SK-N-SH (cell line): ENCODE results near the gene SNX21. TPM values are rescaled to one million over a fixed set of nuclear protein-coding genes. Genes with fewer than 3 reads are reported as not detected.
A peak's percentile ranks its signal among the peaks of the same experiment; 100 is the strongest.

Experiments used
- CTCF ChIA-PET: fragments of 300-600, 350-600 bp; formaldehyde crosslinking; extraction: SDS; loops from one replicate; lab custom pipeline; 2021; lab: Yijun Ruan, JAX
- POLR2A ChIA-PET: fragments of 350-600 bp; sonication (Branson Sonifier 250); formaldehyde crosslinking; extraction: SDS; loops from one replicate; lab custom pipeline; 2020; ENCODE audit warnings: antibody characterized with exemption, inconsistent platforms; lab: Yijun Ruan, JAX
- DNase-seq: peaks from one replicate; pipeline ENCODE4 v3.0.0; 2012
- H2AFZ ChIP-seq: fragments of 200-600 bp; sonication (generic); 2 replicates; pipeline ENCODE4 v1.8.1; 2016; ENCODE audit warnings: antibody characterized with exemption, mild to moderate bottlenecking, low read depth
- H3F3A ChIP-seq: fragments of 200-600 bp; sonication (generic); replicated peaks from 2 replicates; pipeline ENCODE3; 2016; ENCODE audit warnings: antibody characterized with exemption, mild to moderate bottlenecking; ENCODE audit not compliant: insufficient read depth
- H3K27ac ChIP-seq, 2 experiments: fragments of 200-500 bp in 1 of 2; fragments of 200-600 bp in 1 of 2; sonication (Bioruptor generic) in 1 of 2; sonication (generic), shearing (Covaris generic) in 1 of 2; 2 replicates each; pipeline versions ENCODE4 v1.5.1 to v1.6.1; 2014 to 2016; ENCODE audit warnings: low read depth in 2 of 2, inconsistent platforms in 1 of 2, low read length in 1 of 2, mild to moderate bottlenecking in 1 of 2, mixed read lengths in 1 of 2
- H3K27me3 ChIP-seq: fragments of 200-600 bp; sonication (generic), shearing (Covaris generic); 2 replicates; pipeline ENCODE4 v1.6.1; 2016; ENCODE audit warnings: mixed run types; ENCODE audit not compliant: insufficient read depth
- H3K36me3 ChIP-seq, 2 experiments: fragments of 200-500 bp in 1 of 2; fragments of 200-600 bp in 1 of 2; sonication (Bioruptor generic) in 1 of 2; sonication (generic) in 1 of 2; replicated peaks in 1 of 2; 2 replicates each; pipeline versions ENCODE3 to v1.5.1; 2014 to 2016; ENCODE audit warnings: low read length in 1 of 2, mild to moderate bottlenecking in 1 of 2; ENCODE audit not compliant: insufficient read depth in 2 of 2, control insufficient read depth in 1 of 2
- H3K4me1 ChIP-seq, 2 experiments: fragments of 200-500 bp in 1 of 2; fragments of 200-600 bp in 1 of 2; sonication (Bioruptor generic) in 1 of 2; sonication (generic), shearing (Covaris generic) in 1 of 2; 2 replicates each; pipeline versions ENCODE4 v1.5.1 to v1.6.1; 2014 to 2016; ENCODE audit warnings: low read depth in 1 of 2, low read length in 1 of 2, mixed run types in 1 of 2; ENCODE audit not compliant: insufficient read depth in 2 of 2, control insufficient read depth in 1 of 2
- H3K4me2 ChIP-seq: fragments of 200-600 bp; sonication (generic), shearing (Covaris generic); 2 replicates; pipeline ENCODE4 v1.6.1; 2017; ENCODE audit warnings: mixed run types
- H3K4me3 ChIP-seq, 2 experiments: fragments of 200-500 bp in 1 of 2; fragments of 200-600 bp in 1 of 2; sonication (Bioruptor generic) in 1 of 2; sonication (generic), shearing (Covaris generic) in 1 of 2; 2 replicates each; pipeline versions ENCODE4 v1.5.1 to v1.8.1; 2014 to 2016; ENCODE audit warnings: low read depth in 2 of 2, inconsistent platforms in 1 of 2, low read length in 1 of 2, mild to moderate bottlenecking in 1 of 2, mixed read lengths in 1 of 2, moderate library complexity in 1 of 2
- H3K79me2 ChIP-seq: fragments of 200-600 bp; sonication (generic); 2 replicates; pipeline ENCODE4 v1.8.1; 2017; ENCODE audit warnings: mild to moderate bottlenecking; ENCODE audit not compliant: insufficient read depth
- H3K9ac ChIP-seq: fragments of 200-600 bp; sonication (generic); 2 replicates; pipeline ENCODE4 v1.6.1; 2017; ENCODE audit warnings: mixed run types
- H3K9me2 ChIP-seq: fragments of 200-600 bp; sonication (generic); 2 replicates; pipeline ENCODE4 v1.6.1; 2017; ENCODE audit warnings: mixed run types
- H3K9me3 ChIP-seq: fragments of 200-600 bp; sonication (generic); 2 replicates; pipeline ENCODE4 v1.6.1; 2017; ENCODE audit warnings: mixed run types, mild to moderate bottlenecking, moderate library complexity
- H4K20me1 ChIP-seq: fragments of 200-600 bp; sonication (generic); 2 replicates; pipeline ENCODE4 v1.6.1; 2017; ENCODE audit warnings: mild to moderate bottlenecking, mixed run types; ENCODE audit not compliant: insufficient read depth
- ELF1 ChIP-seq: IDR thresholded peaks from 2 replicates; pipeline ENCODE4 v1.4.0; 2012
- EZH2phosphoT487 ChIP-seq: fragments of 200-600 bp; sonication (generic); IDR thresholded peaks from 2 replicates; pipeline ENCODE4 v1.6.1; 2017; ENCODE audit warnings: low read depth, mixed run types, mild to moderate bottlenecking, antibody characterized with exemption, moderate library complexity, borderline replicate concordance
- GATA2 ChIP-seq: sonication (generic); formaldehyde crosslinking; IDR thresholded peaks from 2 replicates; pipeline ENCODE4 v1.5.0; 2020; ENCODE audit warnings: mild to moderate bottlenecking, missing genetic modification reagents
- JUND ChIP-seq: IDR thresholded peaks from 2 replicates; pipeline ENCODE4 v1.4.0; 2012
- NFIC ChIP-seq: IDR thresholded peaks from 2 replicates; pipeline ENCODE4 v1.4.0; 2012; ENCODE audit warnings: borderline replicate concordance
- NRF1 ChIP-seq: IDR thresholded peaks from 2 replicates; pipeline ENCODE4 v1.6.1; 2012; ENCODE audit warnings: low read depth, mild to moderate bottlenecking, low read length
- PBX3 ChIP-seq: IDR thresholded peaks from 2 replicates; pipeline ENCODE4; 2012
- POLR2AphosphoS5 ChIP-seq: IDR thresholded peaks from 2 replicates; pipeline ENCODE4 v1.6.1; 2012; ENCODE audit warnings: low read depth, low read length
- RAD21 ChIP-seq: IDR thresholded peaks from 2 replicates; pipeline ENCODE4 v1.6.1; 2012; ENCODE audit warnings: mild to moderate bottlenecking, low read length
- RCOR1 ChIP-seq: fragments of 150-350 bp; IDR thresholded peaks from 2 replicates; pipeline ENCODE4 v1.6.1; 2017; ENCODE audit warnings: antibody characterized with exemption, low read length
- SIN3A ChIP-seq: IDR thresholded peaks from 2 replicates; pipeline ENCODE4 v1.6.1; 2012; ENCODE audit warnings: low read depth, mild to moderate bottlenecking, low read length, moderate library complexity, borderline replicate concordance
- TAF1 ChIP-seq: IDR thresholded peaks from 2 replicates; pipeline ENCODE4 v1.6.1; 2012; ENCODE audit warnings: low read depth, mild to moderate bottlenecking, low read length, moderate library complexity, borderline replicate concordance
- TEAD4 ChIP-seq: IDR thresholded peaks from 2 replicates; pipeline ENCODE4 v1.4.0; 2012; ENCODE audit warnings: mild to moderate bottlenecking, borderline replicate concordance; ENCODE audit not compliant: insufficient read depth
- ZBTB33 ChIP-seq: IDR thresholded peaks from 2 replicates; pipeline ENCODE4 v1.4.0; 2012; ENCODE audit warnings: low read depth, borderline replicate concordance
- WGBS: methylation state at CpG from one replicate; pipeline ENCODE4 v1.1.6; 2017; ENCODE audit warnings: low lambda C conversion rate; 5-methylcytosine and 5-hydroxymethylcytosine counted together
- polyA plus RNA-seq, 3 experiments: library from polyadenylated mRNA; depleted of rRNA; stranded (reverse); fragments of >200 nt; gene quantifications; 2 replicates each; pipeline ENCODE4 v1.2.3, GENCODE V29; 2012
- TF ChIP-seq, protein P1 (sequence below): IDR thresholded peaks from 2 replicates; pipeline ENCODE4 v1.4.0; 2012; ENCODE audit warnings: low read depth

SNX21 gene
- polyA plus RNA-seq, 1 of the 3 experiments (the other 2 are of a cell fraction), result 22.1 TPM

- POLR2A ChIA-PET, result interaction anchor here (0.5 to 1.4 kb wide), 9 partner anchors 14 to 1659 kb away, joined by 3 to 5 read pairs (median 3); partner anchors contain the start of genes DNTTIP1 and WFDC3
- H2AFZ ChIP-seq, result peak overlapping the region; percentile 80
- TF ChIP-seq NRF1, result no peak
- no peak for TF ChIP-seq RCOR1
- TF ChIP-seq EZH2phosphoT487, result no peak
- TF ChIP-seq SIN3A, result 0 out of 2 replicates have a peak, but pooled peaks have one; percentile 9
- TF ChIP-seq POLR2AphosphoS5, result peak; percentile 83
- TF ChIP-seq RAD21, result no peak
- TF ChIP-seq, protein P1, sequence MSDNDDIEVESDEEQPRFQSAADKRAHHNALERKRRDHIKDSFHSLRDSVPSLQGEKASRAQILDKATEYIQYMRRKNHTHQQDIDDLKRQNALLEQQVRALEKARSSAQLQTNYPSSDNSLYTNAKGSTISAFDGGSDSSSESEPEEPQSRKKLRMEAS, result peak; percentile 73; the same call in 1 of the 2 replicates
- no peak for TF ChIP-seq TEAD4
- TF ChIP-seq GATA2 (CRISPR knock-in tag), result 0 out of 2 replicates have a peak, but pooled peaks have one; percentile 18
Measured at GRCh38 chr20:45833883-45834796, 541 bp downstream of the SNX21 start.

DNA sequence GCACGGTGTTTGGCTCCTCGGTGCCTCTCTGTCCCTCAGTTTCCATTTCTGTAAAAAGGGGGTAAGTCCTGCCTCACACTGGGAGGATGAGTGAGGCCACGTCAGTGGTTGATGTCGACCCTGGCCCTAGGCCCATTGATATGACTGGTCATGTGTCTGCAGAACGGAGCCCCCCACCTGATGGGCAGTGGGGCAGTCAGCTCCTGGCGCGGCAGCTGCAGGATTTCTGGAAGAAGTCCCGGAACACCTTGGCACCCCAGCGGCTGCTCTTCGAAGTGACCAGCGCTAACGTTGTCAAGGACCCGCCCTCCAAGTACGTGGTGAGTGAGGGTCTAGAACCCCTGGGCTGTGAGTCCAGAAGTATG lies 1.2 kb downstream of the SNX21 start:
- peaks cover 26% of the 10 kb centered on the region for H3K79me2 ChIP-seq
- POLR2A ChIA-PET, result interaction anchor here (1.1 kb wide), 1 partner anchor 114 kb away, joined by 3 read pairs; no protein-coding TSS in a partner anchor
- WGBS, result 65% methylated on average over 6 of the region's 14 CpGs

More at GRCh38 chr20:45833883-45834796, 541 bp downstream of the SNX21 start:
- peaks cover 8 to 31% of the 10 kb centered on the region in 2 experiments; a peak in 3 of 4 replicates for H3K4me1 ChIP-seq
- H3K9ac ChIP-seq, result peak overlapping the region; percentile 72
- H3K9me3 ChIP-seq, result no peaks in the 10 kb centered on the region
- peaks cover 3 to 8% of the 10 kb centered on the region in 2 experiments for H3K36me3 ChIP-seq
- peaks cover 26% of the 10 kb centered on the region for H3K79me2 ChIP-seq
- peak overlapping the region; percentile 68 to 85 for H3K4me3 ChIP-seq
- H4K20me1 ChIP-seq, result no peaks in the 10 kb centered on the region
- CTCF ChIA-PET, result interaction anchor here (0.8 to 1.6 kb wide), 4 partner anchors 18 to 515 kb away, joined by 3 to 8 read pairs (median 3); no protein-coding TSS in a partner anchor
- H3F3A ChIP-seq, result peaks cover 15% of the 10 kb centered on the region
- WGBS, result 12% methylated on average over 13 of the region's 71 CpGs
- H3K27me3 ChIP-seq, result no peaks in the 10 kb centered on the region
- peak overlapping the region; percentile 86 to 91 for H3K27ac ChIP-seq
- DNase-seq, result peak; percentile 98
- no peaks in the 10 kb centered on the region for H3K9me2 ChIP-seq
- peak overlapping the region; percentile 97 for H3K4me2 ChIP-seq

More for the DNA sequence above, 1.2 kb downstream of the SNX21 start:
- peaks cover 5 to 8% of the 10 kb centered on the region in 2 experiments for H3K36me3 ChIP-seq
- H3K4me2 ChIP-seq, result peak overlapping the region; percentile 97
- H3K4me3 ChIP-seq, result peak overlapping the region; percentile 68 to 85
- no peak overlapping the region; a peak in 2 of 4 replicates for H3K27ac ChIP-seq
- peak overlapping the region; percentile 72 for H3K9ac ChIP-seq
- peaks cover 8 to 31% of the 10 kb centered on the region in 2 experiments; a peak in 3 of 4 replicates for H3K4me1 ChIP-seq
- H4K20me1 ChIP-seq, result no peaks in the 10 kb centered on the region
- DNase-seq, result no peak
- CTCF ChIA-PET, result interaction anchor here (0.8 to 0.9 kb wide), 3 partner anchors 18 to 516 kb away, joined by 3 read pairs; no protein-coding TSS in a partner anchor
- H3F3A ChIP-seq, result peaks cover 15% of the 10 kb centered on the region
- H2AFZ ChIP-seq, result no peak overlapping the region
- H3K27me3 ChIP-seq, result no peaks in the 10 kb centered on the region
- no peaks in the 10 kb centered on the region for H3K9me3 ChIP-seq
- TF ChIP-seq PBX3 (no peak), ZBTB33 (no peak), TAF1 (no peak), JUND (no peak), ELF1 (no peak), NFIC (no peak)
- H3K9me2 ChIP-seq, result no peaks in the 10 kb centered on the region
